ENCODE data around the gene MED15.

MED15 gene

DNA sequence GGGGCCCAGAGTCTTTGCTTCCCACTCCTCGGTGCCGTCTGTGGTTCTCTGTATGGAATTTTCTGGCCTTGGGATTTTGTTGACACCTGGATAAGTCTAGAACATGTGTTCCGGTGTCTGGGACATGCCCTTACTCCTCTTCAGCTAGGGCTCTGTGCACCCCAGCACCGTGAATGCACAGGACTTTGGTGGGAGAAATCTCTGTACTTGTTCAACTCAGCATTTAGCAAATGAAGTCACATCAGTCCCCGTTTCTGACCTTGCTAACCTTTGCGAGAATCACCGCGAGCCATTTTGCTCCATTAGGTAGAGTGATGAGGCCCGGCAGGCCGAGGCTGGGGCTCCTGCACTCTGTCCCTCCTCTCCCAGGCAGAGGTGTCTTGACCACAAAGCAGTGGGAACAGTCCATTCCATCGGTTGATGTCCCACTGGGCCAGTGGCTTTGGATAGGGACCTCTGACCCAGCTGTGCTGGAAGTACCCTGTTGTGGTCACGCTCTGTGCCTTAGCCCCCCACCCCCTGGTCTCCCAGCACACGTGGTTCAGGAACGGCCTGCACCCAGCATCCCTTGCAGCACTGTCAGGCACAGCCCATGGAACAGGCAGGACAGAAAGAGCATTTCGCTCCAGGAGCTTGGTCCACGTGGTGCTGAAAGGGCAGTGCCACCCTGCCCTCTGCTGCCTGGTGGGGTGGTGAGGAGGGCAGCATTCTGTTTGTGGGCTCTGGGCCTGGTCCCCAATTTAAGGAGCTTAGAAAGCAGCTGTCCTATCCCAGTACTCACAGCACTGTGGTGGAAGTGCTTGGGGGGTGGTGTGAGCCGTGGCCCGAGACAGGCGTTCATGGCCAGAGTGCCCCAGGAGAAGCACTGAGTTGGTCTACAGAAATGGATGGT lies 73.4 kb downstream of the MED15 start:
- no peaks in the 10 kb centered on the region for H3K27me3 ChIP-seq
- intact Hi-C loops (cut with DNase I; ENCODE audit: low total_unique reads) = no loop called here
- DNase-seq = no peak
- H3K36me3 ChIP-seq = peaks cover 48 to 99% (median 91%) of the 10 kb centered on the region in 3 donors
- TF ChIP-seq, protein P1, sequence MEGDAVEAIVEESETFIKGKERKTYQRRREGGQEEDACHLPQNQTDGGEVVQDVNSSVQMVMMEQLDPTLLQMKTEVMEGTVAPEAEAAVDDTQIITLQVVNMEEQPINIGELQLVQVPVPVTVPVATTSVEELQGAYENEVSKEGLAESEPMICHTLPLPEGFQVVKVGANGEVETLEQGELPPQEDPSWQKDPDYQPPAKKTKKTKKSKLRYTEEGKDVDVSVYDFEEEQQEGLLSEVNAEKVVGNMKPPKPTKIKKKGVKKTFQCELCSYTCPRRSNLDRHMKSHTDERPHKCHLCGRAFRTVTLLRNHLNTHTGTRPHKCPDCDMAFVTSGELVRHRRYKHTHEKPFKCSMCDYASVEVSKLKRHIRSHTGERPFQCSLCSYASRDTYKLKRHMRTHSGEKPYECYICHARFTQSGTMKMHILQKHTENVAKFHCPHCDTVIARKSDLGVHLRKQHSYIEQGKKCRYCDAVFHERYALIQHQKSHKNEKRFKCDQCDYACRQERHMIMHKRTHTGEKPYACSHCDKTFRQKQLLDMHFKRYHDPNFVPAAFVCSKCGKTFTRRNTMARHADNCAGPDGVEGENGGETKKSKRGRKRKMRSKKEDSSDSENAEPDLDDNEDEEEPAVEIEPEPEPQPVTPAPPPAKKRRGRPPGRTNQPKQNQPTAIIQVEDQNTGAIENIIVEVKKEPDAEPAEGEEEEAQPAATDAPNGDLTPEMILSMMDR (IDR thresholded peaks at IDR 0.05) = no peak
- peaks cover 0 to 29% (median 19%) of the 10 kb centered on the region in 4 donors for H3K4me1 ChIP-seq
- H3K4me3 ChIP-seq = no peak overlapping the region
- no peak overlapping the region for H3K27ac ChIP-seq
- H3K9me3 ChIP-seq = no peaks in the 10 kb centered on the region

DNA sequence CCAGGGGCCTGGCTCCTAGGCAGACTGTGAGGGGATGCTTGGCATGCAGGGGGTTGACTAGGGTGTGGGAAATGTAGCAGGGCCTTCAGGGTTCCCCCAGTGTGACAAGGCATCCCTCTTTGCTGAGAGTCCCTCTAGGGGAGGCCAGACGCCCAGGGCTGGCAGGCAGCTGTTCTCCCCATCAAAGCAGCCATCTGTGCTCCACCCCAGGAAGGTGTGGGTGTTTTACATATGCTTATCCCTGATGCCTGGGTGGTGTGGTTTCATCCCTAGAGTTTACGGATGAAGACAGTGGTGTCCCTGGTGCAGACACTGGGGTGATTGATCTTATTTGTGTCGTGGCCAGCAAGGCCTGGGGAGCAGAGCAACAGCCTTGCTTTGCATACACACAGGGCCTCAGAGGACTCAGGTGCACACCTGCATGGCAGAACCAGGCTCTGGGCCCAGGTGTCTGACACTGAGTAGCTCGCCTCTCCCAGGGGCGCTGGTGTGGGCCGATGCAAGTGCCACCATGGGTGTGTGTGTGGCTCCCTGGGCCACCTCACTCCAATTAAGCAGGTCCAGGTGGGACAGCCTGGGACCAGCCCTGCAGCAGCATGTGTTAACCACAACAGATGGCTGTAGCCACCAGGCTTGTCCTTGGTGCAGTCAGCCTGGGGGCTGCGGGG lies 74.2 kb downstream of the MED15 start:
- H3K4me1 ChIP-seq = peaks cover 0 to 28% (median 17%) of the 10 kb centered on the region in 4 donors
- H3K27ac ChIP-seq = no peak overlapping the region
- TF ChIP-seq, protein P1 (IDR thresholded peaks at IDR 0.05) = no peak
- DNase-seq = no peak
- no peak overlapping the region for H3K4me3 ChIP-seq
- peaks cover 48 to 99% (median 94%) of the 10 kb centered on the region in 3 donors for H3K36me3 ChIP-seq
- intact Hi-C loops (cut with DNase I; ENCODE audit: low total_unique reads) = no loop called here
- no peaks in the 10 kb centered on the region for H3K27me3 ChIP-seq
- no peaks in the 10 kb centered on the region for H3K9me3 ChIP-seq

DNA sequence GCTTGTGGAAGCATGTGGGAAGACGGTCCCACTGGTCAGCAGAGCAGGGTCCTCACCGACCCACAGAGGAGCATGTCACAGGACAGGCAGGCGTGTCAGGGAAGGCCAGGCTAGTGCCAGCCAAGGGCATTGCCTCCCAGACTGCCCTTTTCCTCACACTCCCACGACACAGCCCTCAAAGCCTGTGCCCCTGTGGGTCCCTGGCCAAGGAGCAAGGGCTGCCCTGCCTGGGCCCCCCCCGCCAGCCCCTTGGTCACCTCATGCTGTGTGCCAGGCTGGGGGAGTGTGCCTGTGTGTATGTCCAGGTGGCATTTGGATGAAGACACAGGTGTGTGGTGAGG lies 74.7 kb downstream of the MED15 start:
- Histone ChIP-seq H3K9me3 (no peaks in the 10 kb centered on the region), H3K4me1 (peaks cover 0 to 23% (median 15%) of the 10 kb centered on the region in 4 donors), H3K27ac (no peak overlapping the region), H3K27me3 (no peaks in the 10 kb centered on the region), H3K36me3 (peaks cover 52 to 99% (median 97%) of the 10 kb centered on the region in 3 donors), H3K4me3 (no peak overlapping the region)
- TF ChIP-seq, protein P1 (IDR thresholded peaks at IDR 0.05) = no peak
- DNase-seq = no peak
- intact Hi-C loops (cut with DNase I; ENCODE audit: low total_unique reads) = no loop called here

DNA sequence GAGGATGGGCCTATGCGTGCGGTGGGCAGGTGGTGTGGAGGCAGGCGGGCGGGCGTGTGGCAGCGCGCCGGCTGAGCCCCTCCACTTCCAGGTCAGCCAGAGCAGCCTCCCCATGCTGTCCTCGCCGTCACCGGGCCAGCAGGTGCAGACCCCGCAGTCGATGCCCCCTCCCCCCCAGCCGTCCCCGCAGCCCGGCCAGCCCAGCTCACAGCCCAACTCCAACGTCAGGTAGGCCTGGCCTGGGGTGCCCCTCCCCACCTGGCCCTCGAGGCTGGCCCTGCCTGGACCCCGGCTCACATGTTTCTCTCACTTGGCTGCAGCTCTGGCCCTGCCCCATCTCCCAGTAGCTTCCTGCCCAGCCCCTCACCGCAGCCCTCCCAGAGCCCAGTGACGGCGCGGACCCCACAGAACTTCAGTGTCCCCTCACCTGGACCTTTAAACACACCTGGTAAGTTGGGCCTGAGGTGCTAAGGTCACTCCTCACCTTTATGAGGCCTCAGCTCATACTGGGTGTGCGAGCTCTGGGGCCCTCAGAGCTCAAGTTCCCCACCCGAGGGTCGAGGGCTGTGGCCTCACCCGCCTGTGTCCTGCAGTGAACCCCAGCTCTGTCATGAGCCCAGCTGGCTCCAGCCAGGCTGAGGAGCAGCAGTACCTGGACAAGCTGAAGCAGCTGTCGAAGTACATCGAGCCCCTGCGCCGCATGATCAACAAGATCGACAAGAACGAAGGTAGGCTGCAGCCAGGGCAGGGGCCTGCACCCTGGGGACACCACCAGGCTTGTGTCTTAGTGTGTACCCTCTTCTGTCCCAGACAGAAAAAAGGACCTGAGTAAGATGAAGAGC lies 75.3 kb downstream of the MED15 start:
- TF ChIP-seq, protein P1 (IDR thresholded peaks at IDR 0.05) = no peak
- Histone ChIP-seq H3K4me1 (peaks cover 0 to 19% (median 14%) of the 10 kb centered on the region in 4 donors), H3K4me3 (no peak overlapping the region), H3K27ac (no peak overlapping the region), H3K36me3 (peaks cover 58 to 100% (median 97%) of the 10 kb centered on the region in 3 donors), H3K9me3 (no peaks in the 10 kb centered on the region), H3K27me3 (no peaks in the 10 kb centered on the region)
- DNase-seq = no peak
- intact Hi-C loops (cut with DNase I; ENCODE audit: low total_unique reads) = no loop called here

DNA sequence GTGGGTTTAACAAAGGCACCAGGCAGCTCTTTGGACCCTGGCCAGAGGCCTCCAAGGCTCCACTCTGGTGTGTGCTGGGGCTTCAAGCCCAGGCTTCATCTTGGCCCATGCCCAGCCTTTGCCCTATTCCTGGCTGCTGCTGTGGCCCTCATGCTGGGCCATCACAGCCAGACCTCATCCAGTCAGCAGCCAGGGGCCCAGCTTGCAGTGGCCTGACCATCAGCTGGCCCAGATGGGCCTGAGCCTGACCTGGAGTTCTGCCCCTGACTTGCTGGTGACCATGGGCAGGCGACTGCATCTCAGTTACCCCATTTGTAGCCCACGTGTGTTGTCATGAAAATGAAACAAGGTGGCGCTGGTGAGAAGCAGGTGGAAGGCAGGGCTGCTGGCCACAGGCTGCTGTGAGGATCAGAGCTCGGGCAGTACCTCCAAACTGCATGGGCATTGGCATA lies 76.1 kb downstream of the MED15 start:
- no peaks in the 10 kb centered on the region for H3K9me3 ChIP-seq
- H3K36me3 ChIP-seq = peaks cover 54 to 95% (median 92%) of the 10 kb centered on the region in 3 donors
- no peaks in the 10 kb centered on the region for H3K27me3 ChIP-seq
- peaks cover 0 to 15% (median 11%) of the 10 kb centered on the region in 4 donors for H3K4me1 ChIP-seq
- H3K27ac ChIP-seq = no peak overlapping the region
- intact Hi-C loops (cut with DNase I; ENCODE audit: low total_unique reads) = no loop called here
- TF ChIP-seq, protein P1 (IDR thresholded peaks at IDR 0.05) = no peak
- H3K4me3 ChIP-seq = no peak overlapping the region
- no peak for DNase-seq
